ENCODE data around the gene KRT13.
A peak's percentile ranks its signal among the peaks of the same experiment; 100 is the strongest.

The KRT13 gene

DNA sequence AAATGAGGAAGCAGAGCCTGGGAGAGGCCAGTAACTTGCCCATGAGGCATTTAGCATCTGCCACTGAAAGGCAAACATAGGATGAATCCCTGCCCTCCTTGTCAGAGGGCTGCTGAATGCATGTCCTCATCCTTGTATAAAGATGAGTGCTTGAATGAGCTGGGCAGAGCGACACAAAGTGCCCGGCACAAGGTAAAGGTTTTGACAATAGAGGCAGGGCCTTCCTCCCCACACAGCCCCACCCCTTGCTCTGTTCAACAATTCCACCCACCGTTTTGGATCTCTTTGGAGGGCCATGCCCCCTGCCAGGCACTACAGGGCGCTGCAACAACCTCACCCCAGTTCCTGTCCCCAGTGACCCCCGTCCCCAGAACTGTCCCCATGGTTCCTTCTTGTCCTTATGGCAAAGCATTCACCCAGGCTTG is 24.1 kb upstream of the KRT13 start:
- Histone ChIP-seq H3K9me3 (ENCODE audit: control insufficient read depth, low read length) (no peaks in the 10 kb centered on the region), H3K4me3 (ENCODE audit: insufficient read depth, low read depth, low read length, poor library complexity, severe bottlenecking) (no peak overlapping the region), H3K4me1 (ENCODE audit: control insufficient read depth, insufficient read depth, low read length, poor library complexity, severe bottlenecking) (peaks cover 13% of the 10 kb centered on the region), H3K36me3 (ENCODE audit: control insufficient read depth, insufficient read depth, low read length) (no peaks in the 10 kb centered on the region), H3K27me3 (replicated peaks; ENCODE audit: control insufficient read depth, insufficient read depth, low read length, poor library complexity, severe bottlenecking) (peaks cover 26% of the 10 kb centered on the region), H3K27ac (ENCODE audit: insufficient read depth, low read length, poor library complexity, severe bottlenecking) (no peak overlapping the region)
- DNase-seq: no peak

DNA sequence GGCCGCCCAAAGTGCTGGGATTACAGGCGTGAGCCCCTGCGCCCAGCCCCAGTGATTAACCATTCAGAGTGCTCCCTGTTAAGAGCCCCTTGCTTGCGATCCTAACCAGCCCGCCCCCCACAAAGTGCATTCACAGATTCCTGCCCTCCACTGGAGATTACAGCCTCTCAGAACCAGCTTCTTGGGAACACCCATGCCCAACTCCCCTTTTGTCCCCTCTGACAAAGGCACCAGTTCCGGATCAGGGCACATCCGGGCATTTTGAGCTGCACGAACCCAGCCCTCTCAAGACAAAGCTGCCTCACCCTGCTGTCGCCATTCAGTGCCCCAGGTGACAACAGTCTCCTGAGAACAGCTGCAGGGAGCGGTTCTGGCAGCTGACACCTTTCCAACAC is 23.5 kb upstream of the KRT13 start:
- H3K27ac ChIP-seq (ENCODE audit: insufficient read depth, low read length, poor library complexity, severe bottlenecking): no peak overlapping the region
- peaks cover 13% of the 10 kb centered on the region for H3K4me1 ChIP-seq (ENCODE audit: control insufficient read depth, insufficient read depth, low read length, poor library complexity, severe bottlenecking)
- peaks cover 26% of the 10 kb centered on the region for H3K27me3 ChIP-seq (replicated peaks; ENCODE audit: control insufficient read depth, insufficient read depth, low read length, poor library complexity, severe bottlenecking)
- H3K4me3 ChIP-seq (ENCODE audit: insufficient read depth, low read depth, low read length, poor library complexity, severe bottlenecking): no peak overlapping the region
- no peaks in the 10 kb centered on the region for H3K36me3 ChIP-seq (ENCODE audit: control insufficient read depth, insufficient read depth, low read length)
- DNase-seq: no peak
- H3K9me3 ChIP-seq (ENCODE audit: control insufficient read depth, low read length): no peaks in the 10 kb centered on the region

DNA sequence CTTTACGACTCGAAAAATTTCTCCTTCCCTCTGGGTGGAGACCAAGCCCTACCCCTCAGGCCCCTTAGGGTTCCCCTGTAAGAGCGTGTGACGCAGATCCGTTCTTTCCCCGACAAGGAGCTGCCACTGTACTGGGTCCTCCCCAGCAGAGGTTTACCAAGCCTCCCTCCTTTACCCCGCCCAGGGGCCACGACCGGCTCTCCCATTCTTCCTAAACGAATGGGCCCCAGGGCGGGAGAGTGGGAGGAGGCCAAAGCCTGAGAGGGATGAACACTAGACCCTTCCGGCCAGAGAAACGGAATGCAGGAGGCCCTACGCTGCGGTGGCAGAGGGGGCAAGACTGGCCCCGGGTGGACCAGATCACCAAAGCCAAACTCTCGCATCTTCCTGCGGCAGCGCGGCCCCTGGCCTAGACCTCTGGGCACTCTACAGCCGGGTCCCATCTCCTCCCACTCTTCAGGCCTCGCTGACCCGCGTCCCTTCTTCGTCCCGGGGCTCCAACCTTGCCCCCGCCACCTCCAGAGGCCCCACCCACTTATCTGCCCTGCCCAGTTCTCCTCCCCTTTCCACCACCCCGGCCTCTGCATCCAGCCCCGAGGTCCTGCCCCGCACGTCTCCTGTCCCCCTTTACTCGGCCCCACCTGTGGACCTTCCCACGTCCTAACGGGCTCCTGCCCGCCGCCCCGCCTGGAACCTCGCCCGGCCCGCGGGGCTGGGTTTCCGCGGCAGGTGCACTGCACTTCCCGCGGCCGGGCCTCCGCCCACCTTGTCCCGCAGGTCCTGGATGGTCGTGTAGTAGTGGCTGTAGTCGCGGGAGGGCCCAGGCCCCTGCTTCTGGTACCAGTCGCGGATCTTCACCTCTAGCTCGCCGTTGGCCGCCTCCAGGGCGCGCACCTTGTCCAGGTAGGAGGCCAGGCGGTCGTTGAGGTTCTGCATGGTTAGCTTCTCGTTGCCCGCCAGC is 21.9 kb upstream of the KRT13 start:
- peaks cover 26% of the 10 kb centered on the region for H3K27me3 ChIP-seq (replicated peaks; ENCODE audit: control insufficient read depth, insufficient read depth, low read length, poor library complexity, severe bottlenecking)
- H3K9me3 ChIP-seq (ENCODE audit: control insufficient read depth, low read length): no peaks in the 10 kb centered on the region
- H3K4me1 ChIP-seq (ENCODE audit: control insufficient read depth, insufficient read depth, low read length, poor library complexity, severe bottlenecking): peaks cover 13% of the 10 kb centered on the region
- no peak for DNase-seq
- H3K27ac ChIP-seq (ENCODE audit: insufficient read depth, low read length, poor library complexity, severe bottlenecking): no peak overlapping the region
- H3K4me3 ChIP-seq (ENCODE audit: insufficient read depth, low read depth, low read length, poor library complexity, severe bottlenecking): peak overlapping the region; percentile 20
- H3K36me3 ChIP-seq (ENCODE audit: control insufficient read depth, insufficient read depth, low read length): no peaks in the 10 kb centered on the region

DNA sequence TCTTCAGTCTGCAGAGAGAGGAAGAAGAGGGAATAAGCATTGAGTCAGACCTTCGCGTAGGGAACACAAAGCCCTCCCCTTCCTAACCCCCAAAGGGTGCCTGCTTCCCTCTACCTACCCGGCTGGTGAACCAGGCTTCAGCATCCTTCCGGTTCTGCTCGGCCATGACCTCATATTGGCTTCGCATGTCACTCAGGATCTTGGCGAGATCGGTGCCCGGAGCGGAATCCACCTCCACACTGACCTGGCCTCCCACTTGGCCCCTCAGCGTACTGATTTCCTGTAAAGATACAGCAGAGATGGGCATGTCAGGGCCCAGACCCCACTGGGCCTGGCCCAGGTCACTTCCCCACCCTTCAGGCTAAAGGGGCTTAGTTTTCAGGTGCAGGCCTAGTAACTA is 18.8 kb upstream of the KRT13 start:
- Histone ChIP-seq H3K4me3 (ENCODE audit: insufficient read depth, low read depth, low read length, poor library complexity, severe bottlenecking) (no peak overlapping the region), H3K27ac (ENCODE audit: insufficient read depth, low read length, poor library complexity, severe bottlenecking) (no peak overlapping the region), H3K4me1 (ENCODE audit: control insufficient read depth, insufficient read depth, low read length, poor library complexity, severe bottlenecking) (peaks cover 13% of the 10 kb centered on the region), H3K27me3 (replicated peaks; ENCODE audit: control insufficient read depth, insufficient read depth, low read length, poor library complexity, severe bottlenecking) (peaks cover 19% of the 10 kb centered on the region), H3K9me3 (ENCODE audit: control insufficient read depth, low read length) (no peaks in the 10 kb centered on the region), H3K36me3 (ENCODE audit: control insufficient read depth, insufficient read depth, low read length) (no peaks in the 10 kb centered on the region)
- no peak for DNase-seq

DNA sequence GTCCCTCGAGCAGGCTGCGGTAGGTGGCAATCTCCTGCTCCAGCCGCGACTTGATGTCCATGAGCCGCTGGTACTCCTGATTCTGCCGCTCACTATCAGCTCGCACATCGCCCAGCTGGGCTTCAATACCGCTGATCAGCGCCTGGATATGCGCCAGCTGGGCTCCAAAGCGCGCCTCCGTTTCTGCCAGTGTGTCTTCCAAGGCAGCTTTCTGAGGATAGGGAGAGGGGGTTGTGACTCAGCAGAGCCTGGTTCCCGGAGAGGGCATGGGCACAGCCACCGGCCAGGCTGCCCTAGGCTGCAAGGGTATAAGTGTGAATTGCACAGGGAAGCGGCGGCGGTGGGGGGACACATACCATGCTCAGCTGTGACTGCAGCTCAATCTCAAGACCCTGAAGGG is 18.4 kb upstream of the KRT13 start:
- Histone ChIP-seq H3K27ac (ENCODE audit: insufficient read depth, low read length, poor library complexity, severe bottlenecking) (no peak overlapping the region), H3K27me3 (replicated peaks; ENCODE audit: control insufficient read depth, insufficient read depth, low read length, poor library complexity, severe bottlenecking) (peaks cover 18% of the 10 kb centered on the region), H3K4me3 (ENCODE audit: insufficient read depth, low read depth, low read length, poor library complexity, severe bottlenecking) (no peak overlapping the region), H3K9me3 (ENCODE audit: control insufficient read depth, low read length) (no peaks in the 10 kb centered on the region), H3K36me3 (ENCODE audit: control insufficient read depth, insufficient read depth, low read length) (no peaks in the 10 kb centered on the region), H3K4me1 (ENCODE audit: control insufficient read depth, insufficient read depth, low read length, poor library complexity, severe bottlenecking) (peaks cover 13% of the 10 kb centered on the region)
- no peak for DNase-seq

DNA sequence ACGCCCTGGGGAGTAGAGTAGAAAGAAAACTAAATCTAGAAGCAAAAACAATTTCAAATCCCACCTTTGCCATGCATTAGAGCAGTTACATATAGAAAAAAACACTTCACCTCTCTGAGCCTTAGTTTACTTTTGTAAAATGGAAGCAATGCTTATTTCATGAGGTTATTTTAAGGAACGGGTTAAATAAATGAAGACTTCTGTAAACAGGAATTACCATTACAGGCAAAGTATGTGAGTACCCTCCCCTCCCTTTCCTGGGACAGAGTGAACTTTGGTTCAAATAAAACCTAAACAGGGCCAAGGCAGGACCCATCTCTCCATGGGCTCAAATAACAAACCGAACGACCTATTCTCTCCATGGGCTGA is 17.8 kb upstream of the KRT13 start:
- peaks cover 12% of the 10 kb centered on the region for H3K4me1 ChIP-seq (ENCODE audit: control insufficient read depth, insufficient read depth, low read length, poor library complexity, severe bottlenecking)
- H3K9me3 ChIP-seq (ENCODE audit: control insufficient read depth, low read length): no peaks in the 10 kb centered on the region
- H3K4me3 ChIP-seq (ENCODE audit: insufficient read depth, low read depth, low read length, poor library complexity, severe bottlenecking): no peak overlapping the region
- no peaks in the 10 kb centered on the region for H3K36me3 ChIP-seq (ENCODE audit: control insufficient read depth, insufficient read depth, low read length)
- no peak for DNase-seq
- no peak overlapping the region for H3K27ac ChIP-seq (ENCODE audit: insufficient read depth, low read length, poor library complexity, severe bottlenecking)
- peaks cover 12% of the 10 kb centered on the region for H3K27me3 ChIP-seq (replicated peaks; ENCODE audit: control insufficient read depth, insufficient read depth, low read length, poor library complexity, severe bottlenecking)

DNA sequence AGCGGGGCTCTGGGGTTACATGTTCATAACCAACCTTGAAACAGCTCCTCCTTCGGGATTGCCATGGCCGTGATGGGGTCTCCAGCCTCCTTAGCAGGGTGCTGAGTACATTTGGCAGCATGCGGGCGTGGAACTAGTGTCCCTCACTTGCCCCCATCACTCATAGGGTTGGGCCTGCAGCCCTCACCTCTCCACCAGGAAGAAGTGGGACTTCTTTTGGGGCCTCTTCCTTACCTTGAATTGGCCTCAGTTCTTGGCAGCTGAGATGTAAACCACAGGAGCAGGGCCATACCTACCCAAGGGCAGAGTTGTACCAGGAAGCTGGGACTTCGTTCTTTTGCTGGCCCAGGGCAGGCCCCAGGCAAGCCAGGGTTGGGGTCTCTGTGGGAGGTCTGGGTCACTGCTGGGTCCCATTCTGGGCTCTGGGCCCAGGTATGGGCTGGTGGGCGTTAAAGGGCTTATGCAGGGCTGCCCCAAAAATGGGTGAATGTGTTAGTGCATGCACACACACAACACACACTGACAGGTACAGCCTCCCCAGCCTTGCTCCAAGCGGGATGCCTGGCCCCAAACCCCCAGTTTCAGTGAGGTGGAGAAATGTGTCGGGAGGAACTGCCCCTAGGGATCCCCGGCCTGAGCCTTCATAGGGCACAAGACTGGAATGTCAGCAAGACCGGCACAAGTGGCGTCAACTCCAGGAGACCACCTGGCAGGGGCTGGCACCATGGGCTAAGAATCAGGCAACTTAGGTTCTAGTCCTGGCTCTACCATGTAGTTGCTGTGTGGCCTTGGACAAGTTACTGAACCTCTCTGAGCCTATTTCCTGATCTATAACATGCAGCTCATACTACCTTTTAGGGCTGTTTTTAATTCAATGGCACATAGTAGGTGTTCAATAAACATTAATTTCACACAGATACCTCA is 17.2 kb upstream of the KRT13 start:
- Histone ChIP-seq H3K4me3 (ENCODE audit: insufficient read depth, low read depth, low read length, poor library complexity, severe bottlenecking) (no peak overlapping the region), H3K9me3 (ENCODE audit: control insufficient read depth, low read length) (no peaks in the 10 kb centered on the region), H3K27ac (ENCODE audit: insufficient read depth, low read length, poor library complexity, severe bottlenecking) (no peak overlapping the region), H3K27me3 (replicated peaks; ENCODE audit: control insufficient read depth, insufficient read depth, low read length, poor library complexity, severe bottlenecking) (peaks cover 5% of the 10 kb centered on the region), H3K36me3 (ENCODE audit: control insufficient read depth, insufficient read depth, low read length) (no peaks in the 10 kb centered on the region), H3K4me1 (ENCODE audit: control insufficient read depth, insufficient read depth, low read length, poor library complexity, severe bottlenecking) (peaks cover 6% of the 10 kb centered on the region)
- DNase-seq: no peak

DNA sequence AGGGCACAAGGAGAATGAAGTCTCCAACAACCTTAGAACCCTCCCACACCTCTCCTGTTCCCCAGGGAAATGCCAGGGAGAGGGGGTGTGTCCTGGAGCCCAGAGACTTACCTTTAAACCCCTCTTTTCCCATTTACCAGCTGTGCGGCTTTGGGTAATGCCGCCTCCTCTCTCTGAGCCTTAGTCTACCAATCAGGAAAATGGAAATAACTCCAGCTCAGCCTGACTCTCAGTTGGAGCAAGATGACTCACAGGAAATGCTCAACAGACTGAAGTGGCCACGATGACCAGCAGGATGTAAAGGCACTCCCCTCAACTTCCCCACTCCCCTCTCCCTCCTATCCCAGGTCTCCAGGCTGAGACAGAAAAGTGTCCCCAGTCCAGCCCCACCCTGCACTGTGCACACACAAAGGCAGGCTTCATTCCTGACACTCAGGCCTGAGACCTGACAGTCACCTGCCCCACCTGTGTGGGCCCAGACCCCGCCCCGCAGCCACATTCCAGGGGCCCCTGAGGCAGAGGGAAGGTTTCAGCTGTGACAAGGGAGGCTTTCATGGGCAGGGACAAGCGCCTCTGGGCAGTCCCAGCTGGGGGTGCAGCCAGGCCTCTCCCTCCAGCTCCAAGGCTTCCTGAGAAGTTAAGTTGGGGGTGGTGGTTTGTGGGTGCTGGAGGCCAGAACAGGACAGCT is 16.3 kb upstream of the KRT13 start:
- no peaks in the 10 kb centered on the region for H3K27me3 ChIP-seq (replicated peaks; ENCODE audit: control insufficient read depth, insufficient read depth, low read length, poor library complexity, severe bottlenecking)
- no peaks in the 10 kb centered on the region for H3K4me1 ChIP-seq (ENCODE audit: control insufficient read depth, insufficient read depth, low read length, poor library complexity, severe bottlenecking)
- no peaks in the 10 kb centered on the region for H3K36me3 ChIP-seq (ENCODE audit: control insufficient read depth, insufficient read depth, low read length)
- DNase-seq: no peak
- no peaks in the 10 kb centered on the region for H3K9me3 ChIP-seq (ENCODE audit: control insufficient read depth, low read length)
- H3K4me3 ChIP-seq (ENCODE audit: insufficient read depth, low read depth, low read length, poor library complexity, severe bottlenecking): no peak overlapping the region
- no peak overlapping the region for H3K27ac ChIP-seq (ENCODE audit: insufficient read depth, low read length, poor library complexity, severe bottlenecking)

DNA sequence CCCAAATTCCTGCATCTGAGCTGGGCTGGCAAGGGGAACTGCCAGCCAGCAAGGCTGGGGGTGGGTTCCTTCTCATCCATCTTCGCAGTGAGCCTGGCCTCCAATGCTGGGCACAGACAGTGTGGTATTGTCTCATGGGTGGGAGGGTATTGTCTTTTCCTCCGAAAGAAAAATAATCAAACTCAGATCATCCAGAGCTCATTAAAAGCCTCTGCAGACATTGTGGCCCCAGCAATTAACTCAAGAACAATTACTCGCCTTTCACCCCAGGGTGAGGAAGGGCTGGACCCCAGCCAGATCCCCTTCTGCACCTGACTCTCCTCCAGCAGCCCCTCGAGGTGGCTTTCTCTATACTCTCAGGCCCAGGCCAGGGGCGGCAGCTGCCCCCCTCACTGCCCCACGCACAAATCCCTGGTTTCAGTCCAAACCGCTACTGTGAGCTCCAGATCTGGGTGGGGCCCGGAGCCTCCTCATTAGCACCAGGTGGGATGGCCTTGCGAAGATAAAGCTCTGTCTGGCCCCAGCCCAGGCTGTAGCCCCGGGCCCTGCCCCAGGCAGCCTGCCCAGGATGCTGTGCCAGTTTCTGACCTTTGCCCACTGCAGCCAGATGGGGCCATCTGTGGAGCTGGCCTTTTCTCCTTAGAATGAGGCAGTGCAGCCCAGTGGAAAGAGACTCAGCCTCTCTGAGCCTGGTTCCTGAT is 15.6 kb upstream of the KRT13 start:
- Histone ChIP-seq H3K4me1 (ENCODE audit: control insufficient read depth, insufficient read depth, low read length, poor library complexity, severe bottlenecking) (no peaks in the 10 kb centered on the region), H3K36me3 (ENCODE audit: control insufficient read depth, insufficient read depth, low read length) (no peaks in the 10 kb centered on the region), H3K27ac (ENCODE audit: insufficient read depth, low read length, poor library complexity, severe bottlenecking) (no peak overlapping the region), H3K27me3 (replicated peaks; ENCODE audit: control insufficient read depth, insufficient read depth, low read length, poor library complexity, severe bottlenecking) (no peaks in the 10 kb centered on the region), H3K9me3 (ENCODE audit: control insufficient read depth, low read length) (no peaks in the 10 kb centered on the region), H3K4me3 (ENCODE audit: insufficient read depth, low read depth, low read length, poor library complexity, severe bottlenecking) (no peak overlapping the region)
- DNase-seq: no peak

All from effector memory CD4-positive, alpha-beta T cell (primary cell).